Measurements from ENCODE around the gene RPS6KA2. TPM values are rescaled to one million over a fixed set of nuclear protein-coding genes. Genes with fewer than 3 reads are reported as not detected.

RPS6KA2 gene
- total RNA-seq, 1 donor from 2014 or later, result 12.3 TPM

GRCh38 chr6:166612471-166612881 lies 14.6 kb downstream of the RPS6KA2 start:
- H3K4me3 Mint-ChIP-seq, result peak overlapping the region; percentile 10
- no peak for DNase-seq (ENCODE audit: low spot score in 2 of 2, unreplicated experiment in 2 of 2)
- peak overlapping the region; percentile 48 for H3K27ac Mint-ChIP-seq
- no peaks in the 10 kb centered on the region for H3K9me3 Mint-ChIP-seq
- H3K27me3 Mint-ChIP-seq (ENCODE audit: low read depth), result peaks cover 5% of the 10 kb centered on the region
- H3K36me3 Mint-ChIP-seq, result no peaks in the 10 kb centered on the region
- no peak for TF ChIP-seq CTCF (IDR thresholded peaks at IDR 0.05; ENCODE audit: unreplicated experiment)
- peaks cover 46% of the 10 kb centered on the region for H3K4me1 Mint-ChIP-seq

- Mint-ChIP-seq H3K36me3 (no peaks in the 10 kb centered on the region), H3K27ac (no peak overlapping the region), H3K27me3 (ENCODE audit: low read depth) (peaks cover 5% of the 10 kb centered on the region), H3K9me3 (no peaks in the 10 kb centered on the region), H3K4me3 (no peak overlapping the region), H3K4me1 (peaks cover 40% of the 10 kb centered on the region)
- no peak for TF ChIP-seq CTCF (IDR thresholded peaks at IDR 0.05; ENCODE audit: unreplicated experiment)
- DNase-seq (ENCODE audit: low spot score in 2 of 2, unreplicated experiment in 2 of 2), result no peak
Observed at GRCh38 chr6:166611631-166612030, 15.4 kb downstream of the RPS6KA2 start.

GRCh38 chr6:166610069-166610468 lies 17.0 kb downstream of the RPS6KA2 start:
- Mint-ChIP-seq H3K27me3 (ENCODE audit: low read depth) (peaks cover 4% of the 10 kb centered on the region), H3K36me3 (no peaks in the 10 kb centered on the region), H3K4me3 (no peak overlapping the region), H3K27ac (no peak overlapping the region), H3K4me1 (peaks cover 33% of the 10 kb centered on the region), H3K9me3 (no peaks in the 10 kb centered on the region)
- no peak for TF ChIP-seq CTCF (IDR thresholded peaks at IDR 0.05; ENCODE audit: unreplicated experiment)
- no peak for DNase-seq (ENCODE audit: low spot score in 2 of 2, unreplicated experiment in 2 of 2)

GRCh38 chr6:166608774-166609173 lies 18.3 kb downstream of the RPS6KA2 start:
- H3K4me1 Mint-ChIP-seq, result peaks cover 21% of the 10 kb centered on the region
- no peak overlapping the region for H3K4me3 Mint-ChIP-seq

GRCh38 chr6:166605752-166606151 lies 21.3 kb downstream of the RPS6KA2 start:
- H3K4me3 Mint-ChIP-seq, result no peak overlapping the region
- no peak for TF ChIP-seq CTCF (IDR thresholded peaks at IDR 0.05; ENCODE audit: unreplicated experiment)

More at GRCh38 chr6:166608774-166609173, 18.3 kb downstream of the RPS6KA2 start:
- no peak overlapping the region for H3K27ac Mint-ChIP-seq
- no peaks in the 10 kb centered on the region for H3K27me3 Mint-ChIP-seq (ENCODE audit: low read depth)
- no peaks in the 10 kb centered on the region for H3K36me3 Mint-ChIP-seq
- no peak for TF ChIP-seq CTCF (IDR thresholded peaks at IDR 0.05; ENCODE audit: unreplicated experiment)
- H3K9me3 Mint-ChIP-seq, result no peaks in the 10 kb centered on the region
- DNase-seq (ENCODE audit: low spot score in 2 of 2, unreplicated experiment in 2 of 2), result no peak

GRCh38 chr6:166604911-166605310 lies 22.1 kb downstream of the RPS6KA2 start:
- no peaks in the 10 kb centered on the region for H3K27me3 Mint-ChIP-seq (ENCODE audit: low read depth)
- no peaks in the 10 kb centered on the region for H3K9me3 Mint-ChIP-seq
- no peak overlapping the region for H3K4me3 Mint-ChIP-seq
- no peak overlapping the region for H3K27ac Mint-ChIP-seq
- peaks cover 2% of the 10 kb centered on the region for H3K4me1 Mint-ChIP-seq
- no peak for DNase-seq (ENCODE audit: low spot score in 2 of 2, unreplicated experiment in 2 of 2)
- H3K36me3 Mint-ChIP-seq, result no peaks in the 10 kb centered on the region
- no peak for TF ChIP-seq CTCF (IDR thresholded peaks at IDR 0.05; ENCODE audit: unreplicated experiment)

More at GRCh38 chr6:166605752-166606151, 21.3 kb downstream of the RPS6KA2 start:
- no peak overlapping the region for H3K27ac Mint-ChIP-seq
- DNase-seq (ENCODE audit: low spot score in 2 of 2, unreplicated experiment in 2 of 2), result no peak
- H3K9me3 Mint-ChIP-seq, result no peaks in the 10 kb centered on the region
- no peaks in the 10 kb centered on the region for H3K36me3 Mint-ChIP-seq
- H3K27me3 Mint-ChIP-seq (ENCODE audit: low read depth), result no peaks in the 10 kb centered on the region
- H3K4me1 Mint-ChIP-seq, result peaks cover 3% of the 10 kb centered on the region

All from mesothelial cell of epicardium (in vitro differentiated cells).